Stimulated activated CD4-positive, alpha-beta T cell treated with anti-CD3 and anti-CD28 coated beads, Interleukin-4, amount 100 ng/mL, for 24 hours (primary cell): ENCODE results near the gene RNASE8.

Experiments used
- DNase-seq: peaks from one replicate; pipeline ENCODE4 v3.0.0-alpha.2; 2020

Gene RNASE8

DNA sequence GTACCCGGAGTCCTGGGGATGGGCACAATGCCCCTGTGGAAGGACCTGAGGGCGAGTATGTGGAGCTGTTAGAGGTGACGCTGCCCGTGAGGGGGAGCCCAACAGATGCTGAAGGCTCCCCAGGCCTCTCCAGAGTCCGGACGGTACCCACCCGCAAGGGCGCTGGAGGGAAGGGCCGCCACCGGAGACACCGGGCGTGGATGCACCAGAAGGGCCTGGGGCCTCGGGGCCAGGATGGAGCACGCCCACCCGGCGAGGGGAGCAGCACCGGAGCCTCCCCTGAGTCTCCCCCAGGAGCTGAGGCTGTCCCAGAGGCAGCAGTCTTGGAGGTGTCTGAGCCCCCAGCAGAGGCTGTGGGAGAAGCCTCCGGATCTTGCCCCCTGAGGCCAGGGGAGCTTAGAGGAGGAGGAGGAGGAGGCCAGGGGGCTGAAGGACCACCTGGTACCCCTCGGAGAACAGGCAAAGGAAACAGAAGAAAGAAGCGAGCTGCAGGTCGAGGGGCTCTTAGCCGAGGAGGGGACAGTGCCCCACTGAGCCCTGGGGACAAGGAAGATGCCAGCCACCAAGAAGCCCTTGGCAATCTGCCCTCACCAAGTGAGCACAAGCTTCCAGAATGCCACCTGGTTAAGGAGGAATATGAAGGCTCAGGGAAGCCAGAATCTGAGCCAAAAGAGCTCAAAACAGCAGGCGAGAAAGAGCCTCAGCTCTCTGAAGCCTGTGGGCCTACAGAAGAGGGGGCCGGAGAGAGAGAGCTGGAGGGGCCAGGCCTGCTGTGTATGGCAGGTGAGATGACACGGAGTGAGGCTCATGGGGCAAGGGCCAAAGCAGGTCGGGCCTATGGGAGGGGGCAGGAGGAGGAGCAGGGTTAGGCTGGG lies 17.0 kb downstream of the RNASE8 start:
- no peak for DNase-seq

DNA sequence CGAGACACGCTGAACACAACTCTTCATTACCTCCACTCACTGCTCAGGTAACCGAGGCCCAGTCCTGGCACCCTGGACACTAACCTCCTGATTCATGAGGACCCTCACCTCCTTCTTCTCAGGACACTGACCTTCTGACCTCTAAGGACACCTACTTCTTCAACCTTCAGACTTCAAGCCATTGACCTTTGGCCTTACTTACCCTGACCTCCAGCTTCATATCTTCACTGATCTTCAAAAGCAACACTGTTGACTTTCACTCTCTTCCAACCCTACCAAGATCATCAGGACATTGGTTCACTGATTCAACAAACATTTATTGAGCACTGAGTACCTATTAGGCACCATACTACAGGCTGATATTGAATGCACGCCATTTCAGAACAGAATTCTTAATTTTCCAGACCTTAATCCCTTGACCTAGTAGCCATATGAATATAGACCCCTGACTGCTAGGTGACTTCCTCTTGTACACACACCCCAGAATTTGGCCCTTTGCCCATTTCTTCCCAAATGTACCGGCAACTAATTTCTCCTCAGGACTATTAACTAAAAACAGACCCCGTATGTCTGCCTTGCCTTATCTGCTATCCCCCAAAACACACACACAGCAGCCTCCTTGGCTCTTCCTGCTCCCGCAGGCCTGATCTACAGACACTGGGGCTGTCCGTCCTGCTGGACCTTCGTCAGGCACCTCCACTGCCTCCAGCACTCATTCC lies 18.3 kb downstream of the RNASE8 start:
- DNase-seq = no peak

DNA sequence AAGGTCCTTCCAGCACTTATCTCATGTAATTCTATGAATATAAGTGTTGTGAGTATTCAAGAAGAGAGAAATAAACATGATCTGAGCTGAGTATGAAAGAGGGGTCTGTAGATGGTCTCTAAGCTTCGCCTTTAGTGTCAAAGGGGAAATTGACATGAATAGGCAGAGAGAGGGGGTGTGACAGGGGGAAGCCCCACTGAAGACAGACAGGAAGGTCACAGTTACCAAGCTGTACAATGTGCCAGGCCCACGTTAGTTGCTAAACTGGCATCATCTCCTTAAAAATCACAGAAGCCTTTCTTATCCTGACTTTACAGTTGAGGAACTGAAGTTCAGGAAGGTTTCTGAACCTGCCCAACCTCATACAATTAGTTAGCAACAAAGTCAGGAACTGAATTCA lies 20.1 kb downstream of the RNASE8 start:
- DNase-seq = no peak

GRCh38 chr14:21078287-21078686 lies 20.7 kb downstream of the RNASE8 start:
- DNase-seq = no peak

DNA sequence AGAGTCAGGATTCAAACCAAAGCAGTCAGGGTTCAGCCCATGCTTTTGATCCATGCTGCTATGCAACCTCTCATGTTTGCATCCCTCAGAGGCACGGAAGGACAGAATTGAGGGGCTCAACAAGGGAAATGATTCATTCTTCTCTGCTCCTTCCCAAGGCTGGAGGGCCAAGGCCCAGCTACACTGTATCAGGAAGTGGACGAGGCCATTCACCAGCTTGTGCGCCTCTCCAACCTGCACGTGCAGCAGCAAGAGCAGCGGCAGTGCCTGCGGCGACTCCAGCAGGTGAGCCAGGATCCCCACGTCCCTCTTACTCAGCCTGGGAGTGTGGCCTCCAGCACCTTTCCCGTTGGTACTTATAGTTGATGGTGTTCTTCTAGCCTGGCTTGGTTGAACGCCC lies 21.1 kb downstream of the RNASE8 start:
- no peak for DNase-seq

DNA sequence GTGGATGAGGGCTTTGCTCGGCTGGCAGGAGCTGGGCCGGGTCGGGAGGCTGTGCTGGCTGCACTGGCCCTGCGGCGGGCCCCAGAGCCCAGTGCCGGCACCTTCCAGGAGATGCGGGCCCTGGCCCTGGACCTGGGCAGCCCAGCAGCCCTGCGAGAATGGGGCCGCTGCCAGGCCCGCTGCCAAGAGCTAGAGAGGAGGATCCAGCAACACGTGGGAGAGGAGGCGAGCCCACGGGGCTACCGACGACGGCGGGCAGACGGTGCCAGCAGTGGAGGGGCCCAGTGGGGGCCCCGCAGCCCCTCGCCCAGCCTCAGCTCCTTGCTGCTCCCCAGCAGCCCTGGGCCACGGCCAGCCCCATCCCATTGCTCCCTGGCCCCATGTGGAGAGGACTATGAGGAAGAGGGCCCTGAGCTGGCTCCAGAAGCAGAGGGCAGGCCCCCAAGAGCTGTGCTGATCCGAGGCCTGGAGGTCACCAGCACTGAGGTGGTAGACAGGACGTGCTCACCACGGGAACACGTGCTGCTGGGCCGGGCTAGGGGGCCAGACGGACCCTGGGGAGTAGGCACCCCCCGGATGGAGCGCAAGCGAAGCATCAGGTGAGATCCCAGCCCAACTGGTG lies 24.0 kb downstream of the RNASE8 start:
- no peak for DNase-seq

DNA sequence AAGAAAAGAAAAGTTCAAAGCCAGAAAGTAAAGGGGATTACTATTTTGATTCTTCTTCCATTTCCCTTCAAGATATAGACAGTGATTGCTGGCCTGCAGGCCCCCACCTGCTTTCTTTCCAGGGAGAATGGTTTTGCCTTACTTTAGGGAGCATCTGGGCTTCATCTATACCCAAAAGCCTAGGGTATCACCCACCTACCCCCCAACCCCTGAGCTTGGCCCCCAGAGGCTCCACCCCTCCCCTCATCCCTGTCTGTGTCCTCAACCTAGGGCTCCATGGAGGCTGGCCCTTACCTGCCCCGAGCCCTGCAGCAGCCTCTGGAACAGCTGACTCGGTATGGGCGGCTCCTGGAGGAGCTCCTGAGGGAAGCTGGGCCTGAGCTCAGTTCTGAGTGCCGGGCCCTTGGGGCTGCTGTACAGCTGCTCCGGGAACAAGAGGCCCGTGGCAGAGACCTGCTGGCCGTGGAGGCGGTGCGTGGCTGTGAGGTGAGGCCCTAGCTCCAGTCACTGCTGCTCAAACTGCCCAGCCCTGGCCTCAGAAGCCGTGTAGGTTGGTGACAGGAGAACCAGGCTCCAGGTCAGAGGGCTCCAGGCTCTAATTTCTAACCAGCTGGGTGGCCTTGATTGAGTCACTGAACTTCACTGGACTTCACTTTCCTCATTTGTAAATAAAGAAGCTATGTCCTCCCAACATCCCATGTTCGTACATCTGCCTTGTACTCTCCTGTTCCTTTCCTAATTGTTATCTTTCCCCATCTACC lies 26.1 kb downstream of the RNASE8 start:
- no peak for DNase-seq

- DNase-seq = no peak
Observed at GRCh38 chr14:21084396-21084795, 26.8 kb downstream of the RNASE8 start.

GRCh38 chr14:21084998-21085853 lies 27.6 kb downstream of the RNASE8 start:
- no peak for DNase-seq

DNA sequence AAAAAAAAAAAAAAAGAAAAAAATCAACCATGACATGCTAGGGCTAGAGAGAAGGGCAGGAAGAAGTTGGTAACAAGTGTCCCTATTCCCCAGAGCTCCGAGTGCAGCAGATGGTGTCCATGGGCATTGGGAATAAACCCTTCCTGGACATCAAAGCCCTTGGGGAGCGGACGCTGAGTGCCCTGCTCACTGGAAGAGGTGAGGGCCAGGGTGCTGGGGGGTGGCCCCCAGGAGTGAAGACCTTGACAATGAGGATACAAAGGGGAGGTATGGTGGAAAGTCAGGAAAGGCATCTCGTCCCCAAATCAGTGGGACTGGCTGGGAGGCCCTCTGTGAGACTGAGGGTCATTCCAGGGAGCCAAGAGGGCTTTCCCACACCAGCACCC lies 29.3 kb downstream of the RNASE8 start:
- DNase-seq = no peak

DNA sequence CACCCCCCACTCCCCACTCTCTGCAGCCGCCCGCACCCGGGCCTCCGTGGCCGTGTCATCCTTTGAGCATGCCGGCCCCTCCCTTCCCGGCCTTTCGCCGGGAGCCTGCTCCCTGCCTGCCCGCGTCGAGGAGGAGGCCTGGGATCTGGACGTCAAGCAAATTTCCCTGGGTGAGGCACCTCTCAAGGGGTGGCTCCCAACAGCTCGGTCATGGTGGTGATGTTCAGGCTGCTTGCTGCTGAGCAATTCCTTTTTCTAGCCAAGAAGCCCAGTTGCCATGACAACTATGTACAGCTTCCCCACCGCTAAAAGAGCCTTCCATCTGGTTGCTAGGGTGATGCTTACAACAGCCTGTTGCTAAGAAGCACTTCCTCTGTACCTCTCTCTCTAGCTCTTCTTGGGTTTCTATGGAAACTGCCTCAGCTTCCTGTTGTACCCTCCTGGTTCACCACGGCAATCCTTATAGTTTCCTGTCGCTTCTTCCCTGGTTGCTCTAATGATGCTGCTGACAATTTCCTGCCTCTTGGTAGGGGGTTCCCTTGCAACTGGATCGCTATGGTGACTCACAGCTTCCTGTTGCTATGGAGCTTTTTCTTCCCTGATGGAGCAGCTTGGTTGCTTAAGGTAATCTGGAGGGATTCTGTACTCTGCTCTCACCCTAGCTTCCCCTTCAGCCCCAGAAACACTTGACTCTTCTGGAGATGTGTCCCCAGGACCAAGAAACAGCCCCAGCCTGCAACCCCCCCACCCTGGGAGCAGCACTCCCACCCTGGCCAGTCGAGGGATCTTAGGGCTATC lies 29.9 kb downstream of the RNASE8 start:
- peak; percentile 63 for DNase-seq

- DNase-seq = no peak
Observed at GRCh38 chr14:21088687-21089086, 31.1 kb downstream of the RNASE8 start.

DNA sequence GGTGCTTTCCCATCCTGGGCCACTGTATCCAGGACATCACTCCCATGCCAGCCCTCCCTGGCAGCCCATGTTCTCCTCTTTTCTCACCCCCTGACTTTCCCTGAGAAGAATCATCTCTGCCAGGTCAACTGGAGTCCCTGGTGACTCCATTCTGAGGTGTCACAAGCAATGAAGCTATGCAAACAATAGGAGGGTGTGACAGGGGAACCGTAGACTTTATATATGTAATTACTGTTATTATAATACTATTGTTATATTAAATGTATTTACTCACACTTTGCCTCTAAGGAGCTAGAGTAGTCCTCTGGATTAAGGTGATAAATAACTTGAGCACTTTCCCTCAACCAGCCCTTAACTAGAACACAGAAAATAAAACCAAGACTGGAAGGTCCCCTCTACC lies 31.6 kb downstream of the RNASE8 start:
- no peak for DNase-seq

GRCh38 chr14:21089877-21090193 lies 32.2 kb downstream of the RNASE8 start:
- no peak for DNase-seq

GRCh38 chr14:21090194-21090939 lies 32.7 kb downstream of the RNASE8 start:
- DNase-seq = no peak

GRCh38 chr14:21090940-21091663 lies 33.5 kb downstream of the RNASE8 start:
- DNase-seq = no peak

- no peak for DNase-seq
Observed at GRCh38 chr14:21091821-21092272, 34.2 kb downstream of the RNASE8 start.

GRCh38 chr14:21092273-21093011 lies 34.8 kb downstream of the RNASE8 start:
- DNase-seq = peak; percentile 93

DNA sequence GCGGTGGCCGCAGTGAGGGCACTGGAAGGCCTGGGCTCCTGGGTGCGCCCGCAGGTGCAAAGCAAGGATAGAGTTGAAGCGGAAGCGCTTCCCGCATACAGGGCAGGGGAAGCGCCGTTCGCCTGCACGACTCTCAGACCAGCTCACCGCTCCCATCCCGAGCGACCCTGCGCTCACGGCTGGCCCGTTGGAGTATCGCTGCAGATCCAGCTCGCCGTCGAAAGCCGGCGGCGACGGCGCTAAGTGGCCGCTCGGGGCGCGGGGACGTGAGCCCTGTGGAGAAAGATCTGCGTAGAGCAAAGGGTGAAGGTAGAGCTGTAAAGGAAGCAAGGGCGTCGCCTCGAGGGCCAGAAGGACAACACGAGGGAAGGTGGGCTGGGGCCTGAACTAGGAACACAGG lies 35.4 kb downstream of the RNASE8 start:
- DNase-seq = no peak
